Esophagus muscularis mucosa (tissue), 3 donors: ENCODE results near the gene MICU1.

Source experiments
- CTCF ChIP-seq, 3 experiments: fragments of 200-600 bp in 2 of 3; fragments of 450-650 bp in 1 of 3; sonication (generic) in 2 of 3; IDR thresholded peaks; one replicate each; pipeline ENCODE4 v1.5.1; 2017 to 2019; ENCODE audit warnings: antibody characterized with exemption in 3 of 3, mild to moderate bottlenecking in 2 of 3, moderate library complexity in 1 of 3
- POLR2A ChIP-seq: fragments of 450-650 bp; IDR thresholded peaks from one replicate; pipeline ENCODE4 v1.6.1; 2017; ENCODE audit warnings: antibody characterized with exemption, moderate library complexity, mild to moderate bottlenecking, low read depth
- POLR2AphosphoS5 ChIP-seq, 2 donors: sonication (generic); formaldehyde crosslinking; IDR thresholded peaks; one replicate each; pipeline ENCODE4 v1.6.1; 2017; ENCODE audit warnings: antibody characterized with exemption in 2 of 2

GRCh38 chr10:72654720-72655119, 28.8 kb upstream of the MICU1 start:
- TF ChIP-seq POLR2AphosphoS5 (IDR thresholded peaks at IDR 0.05) (no peak), CTCF (IDR thresholded peaks at IDR 0.05) (no peak), POLR2A (no peak)
